Stomach (tissue), 4 donors: Measurements from ENCODE around the gene SOHLH2.

Experiments
- POLR2A ChIP-seq, 4 donors: fragments of 450-650 bp; IDR thresholded peaks; one replicate each; pipeline ENCODE4 v1.6.1; 2016; ENCODE audit warnings: antibody characterized with exemption in 4 of 4, control low read depth in 2 of 4, mild to moderate bottlenecking in 1 of 4, moderate library complexity in 1 of 4
- POLR2AphosphoS5 ChIP-seq, 3 donors: sonication (generic); formaldehyde crosslinking; IDR thresholded peaks; one replicate each; pipeline ENCODE4 v1.6.1; 2016; ENCODE audit warnings: antibody characterized with exemption in 3 of 3
- TF ChIP-seq, protein P1 (sequence below), 7 experiments: fragments of 450-650 bp in 4 of 7; fragments of 200-600 bp in 3 of 7; sonication (generic) in 3 of 7; IDR thresholded peaks; one replicate each; pipeline ENCODE4 v1.5.1; 2016 to 2019; ENCODE audit warnings: antibody characterized with exemption in 7 of 7, control low read depth in 2 of 7, mild to moderate bottlenecking in 1 of 7

DNA sequence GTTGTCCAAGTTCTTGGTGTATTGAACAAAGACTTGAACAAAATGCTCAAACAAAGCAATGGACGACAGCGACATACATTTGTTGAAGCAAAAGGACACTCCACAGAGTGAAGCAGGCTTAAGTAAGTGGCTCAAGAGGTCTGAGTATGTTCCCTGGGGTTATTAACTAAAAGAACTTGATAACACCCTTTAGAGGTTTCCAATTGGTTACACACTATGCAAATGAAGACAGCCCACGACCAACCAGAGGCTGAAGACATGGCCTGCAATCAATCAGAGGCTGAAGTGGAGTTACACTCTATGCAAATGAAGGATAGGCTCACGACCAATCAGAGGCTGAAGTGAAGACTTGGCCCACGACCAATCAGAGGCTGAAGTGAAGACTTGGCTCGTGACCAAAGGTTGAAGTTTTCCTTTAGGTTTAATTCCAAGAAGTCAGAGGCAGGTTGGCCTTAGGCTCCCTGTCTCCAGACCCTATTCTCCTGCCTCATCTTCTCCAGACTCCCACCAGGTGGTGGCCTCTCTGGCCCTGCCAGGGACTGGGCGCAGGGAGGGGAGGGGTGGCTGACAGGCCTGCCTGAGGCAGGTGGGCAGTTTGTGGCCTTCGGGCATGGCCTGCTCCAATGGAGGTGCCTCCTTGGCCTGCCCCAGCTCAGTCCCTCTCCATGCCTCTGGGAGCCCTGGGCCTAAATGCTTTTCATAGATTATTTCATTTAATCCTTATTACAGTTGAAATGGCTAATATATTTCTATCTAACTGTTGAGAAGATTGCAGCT, 45.2 kb upstream of the SOHLH2 start:
- TF ChIP-seq POLR2A (IDR thresholded peaks at IDR 0.05) (no peak), POLR2AphosphoS5 (IDR thresholded peaks at IDR 0.05) (no peak)
- TF ChIP-seq, protein P1, sequence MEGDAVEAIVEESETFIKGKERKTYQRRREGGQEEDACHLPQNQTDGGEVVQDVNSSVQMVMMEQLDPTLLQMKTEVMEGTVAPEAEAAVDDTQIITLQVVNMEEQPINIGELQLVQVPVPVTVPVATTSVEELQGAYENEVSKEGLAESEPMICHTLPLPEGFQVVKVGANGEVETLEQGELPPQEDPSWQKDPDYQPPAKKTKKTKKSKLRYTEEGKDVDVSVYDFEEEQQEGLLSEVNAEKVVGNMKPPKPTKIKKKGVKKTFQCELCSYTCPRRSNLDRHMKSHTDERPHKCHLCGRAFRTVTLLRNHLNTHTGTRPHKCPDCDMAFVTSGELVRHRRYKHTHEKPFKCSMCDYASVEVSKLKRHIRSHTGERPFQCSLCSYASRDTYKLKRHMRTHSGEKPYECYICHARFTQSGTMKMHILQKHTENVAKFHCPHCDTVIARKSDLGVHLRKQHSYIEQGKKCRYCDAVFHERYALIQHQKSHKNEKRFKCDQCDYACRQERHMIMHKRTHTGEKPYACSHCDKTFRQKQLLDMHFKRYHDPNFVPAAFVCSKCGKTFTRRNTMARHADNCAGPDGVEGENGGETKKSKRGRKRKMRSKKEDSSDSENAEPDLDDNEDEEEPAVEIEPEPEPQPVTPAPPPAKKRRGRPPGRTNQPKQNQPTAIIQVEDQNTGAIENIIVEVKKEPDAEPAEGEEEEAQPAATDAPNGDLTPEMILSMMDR (IDR thresholded peaks at IDR 0.05) = no peak
